Suprapubic skin (tissue), 4 donors: Measurements from ENCODE around the gene SEMA3C.

Experiments used
- POLR2A ChIP-seq, 2 donors: fragments of 450-650 bp; IDR thresholded peaks; one replicate each; pipeline ENCODE4 v1.6.1; 2017; ENCODE audit warnings: antibody characterized with exemption in 2 of 2, mild to moderate bottlenecking in 2 of 2, moderate library complexity in 2 of 2
- POLR2AphosphoS5 ChIP-seq, 3 donors: sonication (generic); formaldehyde crosslinking; IDR thresholded peaks; one replicate each; pipeline ENCODE4 v1.6.1; 2017; ENCODE audit warnings: antibody characterized with exemption in 3 of 3

- TF ChIP-seq POLR2A (IDR thresholded peaks at IDR 0.05): no peak
- no peak for TF ChIP-seq POLR2AphosphoS5 (IDR thresholded peaks at IDR 0.05)
These were observed 28.2 kb downstream of the SEMA3C start for GRCh38 chr7:80890426-80891258.
